OCI-LY7 (cell line): ENCODE data around the gene FADS6. TPM values are rescaled to one million over a fixed set of nuclear protein-coding genes. Genes with fewer than 3 reads are reported as not detected.

ENCODE experiments used
- BruUV-seq: library from RNA; stranded (reverse); fragments of 400-500 nt; replicated peaks from 2 replicates; lab custom pipeline; 2021; lab: Mats Ljungman, UMichigan
- CTCF ChIA-PET: fragments of 300-600 bp; sonication (Branson Sonifier 250); formaldehyde crosslinking; loops from one replicate; lab custom pipeline; 2022; ENCODE audit warnings: antibody characterized with exemption; ENCODE audit not compliant: unreplicated experiment; lab: Charles Lee
- POLR2A ChIA-PET: fragments of 300-600 bp; sonication (Branson Sonifier 250); formaldehyde crosslinking; loops from one replicate; lab custom pipeline; 2022; ENCODE audit warnings: antibody characterized with exemption; lab: Charles Lee
- DNase-seq: peaks from one replicate; pipeline ENCODE4 v3.0.0-alpha.2; 2015; ENCODE audit warnings: low spot score
- H2AFZ ChIP-seq: fragments of 200-600 bp; sonication (generic), shearing (Covaris generic); 2 replicates; pipeline ENCODE4 v1.6.1; 2014; ENCODE audit warnings: mild to moderate bottlenecking, antibody characterized with exemption, low read length, moderate library complexity
- H3K27ac ChIP-seq: fragments of 200-600 bp; sonication (generic); 2 replicates; pipeline ENCODE4 v1.5.1; 2014; ENCODE audit warnings: mixed run types, low read depth, mild to moderate bottlenecking, moderate library complexity, low read length, inconsistent platforms; ENCODE audit not compliant: poor library complexity, severe bottlenecking
- H3K36me3 ChIP-seq: fragments of 200-600 bp; sonication (generic); 2 replicates; pipeline ENCODE4 v1.6.1; 2014; ENCODE audit warnings: mild to moderate bottlenecking, antibody characterized with exemption, low read length, moderate library complexity, mixed read lengths; ENCODE audit not compliant: insufficient read depth
- H3K4me1 ChIP-seq: fragments of 200-600 bp; sonication (generic); 2 replicates; pipeline ENCODE4 v1.5.1; 2014; ENCODE audit warnings: mild to moderate bottlenecking, low read length; ENCODE audit not compliant: insufficient read depth, poor library complexity, severe bottlenecking
- H3K4me2 ChIP-seq: fragments of 200-600 bp; sonication (generic); 2 replicates; pipeline ENCODE4 v1.6.1; 2014; ENCODE audit warnings: mild to moderate bottlenecking, low read length
- H3K4me3 ChIP-seq: fragments of 200-600 bp; sonication (generic); 2 replicates; pipeline ENCODE4 v1.5.1; 2014; ENCODE audit warnings: mild to moderate bottlenecking, low read depth, low read length; ENCODE audit not compliant: poor library complexity, severe bottlenecking
- H3K79me2 ChIP-seq: fragments of 200-600 bp; sonication (generic); 2 replicates; pipeline ENCODE4 v1.6.1; 2016; ENCODE audit warnings: low read depth, mild to moderate bottlenecking, low read length, moderate library complexity, mixed read lengths; ENCODE audit not compliant: insufficient read depth
- H3K9me2 ChIP-seq: fragments of 200-600 bp; sonication (generic); 2 replicates; pipeline ENCODE4 v1.6.1; 2016; ENCODE audit warnings: mild to moderate bottlenecking, low read length, mixed read lengths; ENCODE audit not compliant: insufficient read depth
- H3K9me3 ChIP-seq: fragments of 200-600 bp; sonication (generic); 2 replicates; pipeline ENCODE4 v1.6.1; 2014; ENCODE audit warnings: mild to moderate bottlenecking, mixed run types, low read length, mixed read lengths
- H4K20me1 ChIP-seq: fragments of 200-600 bp; sonication (generic); 2 replicates; pipeline ENCODE4 v1.6.1; 2014; ENCODE audit warnings: mild to moderate bottlenecking, antibody characterized with exemption, low read length, moderate library complexity, mixed read lengths; ENCODE audit not compliant: insufficient read depth
- CTCF ChIP-seq: fragments of 200-600 bp; sonication (generic); conservative IDR thresholded peaks from 2 replicates; pipeline ENCODE4 v1.5.1; 2014; ENCODE audit warnings: mild to moderate bottlenecking, antibody characterized with exemption, low read length, moderate library complexity, mixed read lengths
- EZH2phosphoT487 ChIP-seq: fragments of 200-600 bp; sonication (generic); IDR thresholded peaks from 2 replicates; pipeline ENCODE4 v1.6.1; 2018; ENCODE audit warnings: low read depth, borderline replicate concordance, mild to moderate bottlenecking, mixed run types, antibody characterized with exemption, low read length, moderate library complexity, mixed read lengths
- intact Hi-C: fragments of 100-400 bp; cut with micrococcal nuclease; formaldehyde crosslinking; loops from one replicate; pipeline ENCODE4 v1.10.0; 2022; ENCODE audit not compliant: unreplicated experiment
- total RNA-seq, 2 experiments: library from RNA; depleted of rRNA in 1 of 2; stranded (reverse); fragments of >200 nt in 1 of 2; shearing (Covaris generic) in 1 of 2; gene quantifications; 2 replicates each; pipeline ENCODE4 v1.2.3, GENCODE V29; 2014 to 2022

FADS6 gene
- total RNA-seq, 2 experiments from 2014 or later, result not detected

- ChIA-PET POLR2A (interaction anchor here (0.5 kb wide), 1 partner anchor 267 kb away, joined by 3 read pairs; no protein-coding TSS in a partner anchor), CTCF (interaction anchor here (0.5 kb wide), 1 partner anchor 154 kb away, joined by 3 read pairs; no protein-coding TSS in a partner anchor)
- H3K27ac ChIP-seq, result no peak overlapping the region
- H3K4me2 ChIP-seq, result no peak overlapping the region
- no peaks in the 10 kb centered on the region for H3K9me3 ChIP-seq
- no peaks in the 10 kb centered on the region for H4K20me1 ChIP-seq
- no peak overlapping the region for H2AFZ ChIP-seq
- no peaks in the 10 kb centered on the region for H3K36me3 ChIP-seq
- no peaks in the 10 kb centered on the region for H3K9me2 ChIP-seq
- no peaks in the 10 kb centered on the region for H3K79me2 ChIP-seq
- H3K4me1 ChIP-seq, result peaks cover 5% of the 10 kb centered on the region
- no peak for DNase-seq
- no peak for TF ChIP-seq CTCF
- TF ChIP-seq EZH2phosphoT487, result no peak
- BruUV-seq, result no TSS peak
- no peak overlapping the region for H3K4me3 ChIP-seq
- intact Hi-C loops, result no loop called here
Measured at GRCh38 chr17:74937064-74938051, 43.9 kb upstream of the FADS6 start.

- Histone ChIP-seq H3K9me3 (no peaks in the 10 kb centered on the region), H3K4me2 (no peak overlapping the region)
- intact Hi-C loops, result no loop called here
Measured at GRCh38 chr17:74936470-74936799, 43.0 kb upstream of the FADS6 start.

More at GRCh38 chr17:74936470-74936799, 43.0 kb upstream of the FADS6 start:
- H3K36me3 ChIP-seq, result no peaks in the 10 kb centered on the region
- no peaks in the 10 kb centered on the region for H4K20me1 ChIP-seq
- H3K4me1 ChIP-seq, result peaks cover 5% of the 10 kb centered on the region
- no peak for DNase-seq
- TF ChIP-seq CTCF, result no peak
- no peak for TF ChIP-seq EZH2phosphoT487
- H2AFZ ChIP-seq, result no peak overlapping the region
- H3K4me3 ChIP-seq, result no peak overlapping the region
- ChIA-PET CTCF (no interaction called here), POLR2A (no interaction called here)
- no peak overlapping the region for H3K27ac ChIP-seq
- H3K9me2 ChIP-seq, result no peaks in the 10 kb centered on the region
- no TSS peak for BruUV-seq
- H3K79me2 ChIP-seq, result no peaks in the 10 kb centered on the region
